Neural crest cell (in vitro differentiated cells): ENCODE measurements around the gene PPP1R2C. TPM values are rescaled to one million over a fixed set of nuclear protein-coding genes. Genes with fewer than 3 reads are reported as not detected.

Source experiments
- DNase-seq: peaks from one replicate; pipeline ENCODE4 v3.0.0; 2021; ENCODE audit warnings: low read depth, mixed read lengths, low spot score
- H3K27ac Mint-ChIP-seq: one replicate; pipeline ENCODE4 v1.8.0; 2021; ENCODE audit warnings: mild to moderate bottlenecking, mixed read lengths; ENCODE audit not compliant: unreplicated experiment
- H3K27me3 Mint-ChIP-seq: 2 replicates; pipeline ENCODE4 v1.8.0; 2021; ENCODE audit warnings: low read depth, mild to moderate bottlenecking, mixed read lengths
- H3K36me3 Mint-ChIP-seq: 2 replicates; pipeline ENCODE4 v1.8.0; 2021; ENCODE audit warnings: low read depth, mild to moderate bottlenecking, mixed read lengths
- H3K4me1 Mint-ChIP-seq: 2 replicates; pipeline ENCODE4 v1.8.0; 2021; ENCODE audit warnings: mixed read lengths
- H3K4me3 Mint-ChIP-seq: one replicate; pipeline ENCODE4 v1.8.0; 2021; ENCODE audit warnings: mild to moderate bottlenecking, mixed read lengths
- H3K9me3 Mint-ChIP-seq: 2 replicates; pipeline ENCODE4 v1.8.0; 2021; ENCODE audit warnings: mixed read lengths
- long read RNA-seq: library from polyadenylated mRNA; unstranded; transcript quantifications from one replicate; pipeline ENCODE4 v2.0.0, GENCODE V29; 2020
- total RNA-seq: library from RNA; stranded (reverse); gene quantifications from 2 replicates; pipeline ENCODE4 v1.2.1, GENCODE V29; 2021
- TF ChIP-seq, protein P1 (sequence below): fragments of 200-600 bp; sonication (generic); conservative IDR thresholded peaks from 2 replicates; pipeline ENCODE4 v1.5.0; 2021; ENCODE audit warnings: antibody characterized with exemption, mild to moderate bottlenecking

PPP1R2C gene
- not detected in 2 replicates for total RNA-seq
- long read RNA-seq, result 0 reads

- peaks cover 12% of the 10 kb centered on the region for H3K9me3 Mint-ChIP-seq
- H3K4me1 Mint-ChIP-seq, result no peaks in the 10 kb centered on the region
- H3K27ac Mint-ChIP-seq, result no peak within 1 kb of the TSS
- TF ChIP-seq, protein P1, sequence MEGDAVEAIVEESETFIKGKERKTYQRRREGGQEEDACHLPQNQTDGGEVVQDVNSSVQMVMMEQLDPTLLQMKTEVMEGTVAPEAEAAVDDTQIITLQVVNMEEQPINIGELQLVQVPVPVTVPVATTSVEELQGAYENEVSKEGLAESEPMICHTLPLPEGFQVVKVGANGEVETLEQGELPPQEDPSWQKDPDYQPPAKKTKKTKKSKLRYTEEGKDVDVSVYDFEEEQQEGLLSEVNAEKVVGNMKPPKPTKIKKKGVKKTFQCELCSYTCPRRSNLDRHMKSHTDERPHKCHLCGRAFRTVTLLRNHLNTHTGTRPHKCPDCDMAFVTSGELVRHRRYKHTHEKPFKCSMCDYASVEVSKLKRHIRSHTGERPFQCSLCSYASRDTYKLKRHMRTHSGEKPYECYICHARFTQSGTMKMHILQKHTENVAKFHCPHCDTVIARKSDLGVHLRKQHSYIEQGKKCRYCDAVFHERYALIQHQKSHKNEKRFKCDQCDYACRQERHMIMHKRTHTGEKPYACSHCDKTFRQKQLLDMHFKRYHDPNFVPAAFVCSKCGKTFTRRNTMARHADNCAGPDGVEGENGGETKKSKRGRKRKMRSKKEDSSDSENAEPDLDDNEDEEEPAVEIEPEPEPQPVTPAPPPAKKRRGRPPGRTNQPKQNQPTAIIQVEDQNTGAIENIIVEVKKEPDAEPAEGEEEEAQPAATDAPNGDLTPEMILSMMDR, result no peak
- peaks cover 7% of the 10 kb centered on the region for H3K36me3 Mint-ChIP-seq
- DNase-seq, result no peak
- no peaks in the 10 kb centered on the region for H3K27me3 Mint-ChIP-seq
- no peak within 1 kb of the TSS for H3K4me3 Mint-ChIP-seq
Observed at GRCh38 chrX:42778096-42778495, at the start of gene PPP1R2C. Gene PPP1R2C, minus strand, starts transcription at chrX:42778163. Its CDS starts 84 bp downstream, at chrX:42778079.

GRCh38 chrX:42825201-42825600 lies 47.2 kb upstream of the PPP1R2C start:
- H3K27ac Mint-ChIP-seq, result no peak overlapping the region
- H3K4me1 Mint-ChIP-seq, result no peaks in the 10 kb centered on the region
- TF ChIP-seq, protein P1, result no peak
- DNase-seq, result no peak
- no peak overlapping the region for H3K4me3 Mint-ChIP-seq
- peaks cover 6% of the 10 kb centered on the region for H3K9me3 Mint-ChIP-seq
- H3K36me3 Mint-ChIP-seq, result peaks cover 3% of the 10 kb centered on the region
- H3K27me3 Mint-ChIP-seq, result no peaks in the 10 kb centered on the region

DNA sequence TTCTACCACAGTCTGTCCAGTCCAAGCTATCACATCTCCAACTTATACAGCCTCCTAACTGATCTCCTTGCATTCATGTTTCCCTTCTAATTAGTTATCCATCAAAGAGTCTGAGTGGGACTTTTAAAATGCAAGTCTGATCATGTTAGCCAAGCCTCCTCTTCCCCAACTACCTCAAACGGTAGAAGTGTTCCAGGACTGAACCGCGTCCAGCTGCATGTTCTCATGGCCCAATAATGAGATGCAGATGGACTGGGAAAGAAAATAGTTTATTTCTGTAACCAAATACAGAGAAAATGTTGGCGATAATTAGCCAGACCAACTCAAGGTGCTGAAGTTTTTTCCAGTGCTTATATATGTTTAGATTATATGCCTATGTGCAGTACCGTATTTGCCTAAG lies 46.6 kb upstream of the PPP1R2C start:
- Mint-ChIP-seq H3K27ac (no peak overlapping the region), H3K4me3 (no peak overlapping the region), H3K9me3 (peaks cover 6% of the 10 kb centered on the region), H3K36me3 (peaks cover 3% of the 10 kb centered on the region), H3K4me1 (no peaks in the 10 kb centered on the region), H3K27me3 (no peaks in the 10 kb centered on the region)
- TF ChIP-seq, protein P1, result no peak
- no peak for DNase-seq

DNA sequence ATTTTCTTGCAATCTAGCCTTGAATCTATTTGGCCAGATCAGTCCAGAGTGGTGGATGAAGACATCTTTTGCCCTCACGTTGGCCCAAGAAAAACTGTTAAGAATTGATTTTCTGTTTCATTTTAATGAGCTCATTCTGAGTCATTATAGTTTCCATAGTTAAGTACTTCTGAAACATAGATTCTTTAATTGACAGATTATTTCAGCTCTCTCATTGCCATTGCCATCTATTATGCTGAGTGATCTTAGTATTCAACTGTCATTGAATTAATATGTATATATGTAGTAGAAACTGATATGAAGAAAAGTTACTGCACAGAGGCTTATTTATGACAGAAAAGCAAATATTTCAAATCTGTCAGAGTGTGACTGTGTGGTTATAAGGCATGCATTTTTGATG lies 45.5 kb upstream of the PPP1R2C start:
- Mint-ChIP-seq H3K36me3 (peaks cover 9% of the 10 kb centered on the region), H3K4me3 (no peak overlapping the region), H3K9me3 (peaks cover 11% of the 10 kb centered on the region), H3K27ac (no peak overlapping the region), H3K4me1 (no peaks in the 10 kb centered on the region), H3K27me3 (no peaks in the 10 kb centered on the region)
- DNase-seq, result no peak
- TF ChIP-seq, protein P1, result no peak

DNA sequence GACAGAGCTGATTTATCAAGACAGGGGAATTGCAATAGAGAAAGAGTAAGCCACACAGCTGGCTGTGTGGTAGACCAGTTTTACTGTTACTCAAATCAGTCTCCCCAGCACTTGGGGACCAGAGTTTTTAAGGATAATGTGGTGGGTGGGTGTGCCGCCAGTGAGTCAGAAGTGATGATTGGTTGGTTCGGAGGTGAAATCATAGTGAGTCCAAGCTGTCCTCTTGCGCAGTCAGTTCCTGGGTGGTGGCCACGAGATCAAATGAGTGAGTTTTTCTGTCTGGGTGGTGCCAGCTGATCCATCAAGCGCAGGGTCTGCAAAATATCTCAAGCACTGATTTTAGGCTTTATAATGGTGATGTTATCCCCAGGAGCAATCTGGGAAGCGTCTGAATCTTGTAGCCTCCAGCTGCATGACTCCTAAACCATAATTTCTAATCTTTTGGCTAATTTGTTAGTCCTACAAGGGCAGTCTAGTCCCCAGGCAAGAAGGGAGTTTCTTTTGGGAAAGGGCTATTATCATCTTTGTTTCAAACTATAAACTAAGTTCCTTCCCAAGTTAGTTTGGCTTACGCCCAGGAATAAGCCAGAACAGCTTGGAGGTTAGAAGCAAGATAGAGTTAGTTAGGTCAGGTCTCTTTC lies 44.0 kb upstream of the PPP1R2C start:
- no peaks in the 10 kb centered on the region for H3K27me3 Mint-ChIP-seq
- no peaks in the 10 kb centered on the region for H3K4me1 Mint-ChIP-seq
- H3K4me3 Mint-ChIP-seq, result no peak overlapping the region

More for the DNA sequence above, 44.0 kb upstream of the PPP1R2C start:
- TF ChIP-seq, protein P1, result no peak
- H3K36me3 Mint-ChIP-seq, result peaks cover 9% of the 10 kb centered on the region
- peaks cover 12% of the 10 kb centered on the region for H3K9me3 Mint-ChIP-seq
- DNase-seq, result no peak
- no peak overlapping the region for H3K27ac Mint-ChIP-seq
